HepG2 (cell line): ENCODE measurements around the gene TOP1. TPM values are rescaled to one million over a fixed set of nuclear protein-coding genes. Genes with fewer than 3 reads are reported as not detected.
A peak's percentile ranks its signal among the peaks of the same experiment; 100 is the strongest.

ENCODE experiments used
- MTA1 ChIP-seq: sonication (generic); formaldehyde crosslinking; IDR thresholded peaks from 2 replicates; pipeline ENCODE4 v1.4.0; 2020; ENCODE audit warnings: missing genetic modification reagents, mild to moderate bottlenecking, borderline replicate concordance
- NFE2 ChIP-seq: sonication (generic); formaldehyde crosslinking; IDR thresholded peaks from 2 replicates; pipeline ENCODE4 v1.4.0; 2020; ENCODE audit warnings: missing genetic modification reagents
- REL ChIP-seq: sonication (generic); formaldehyde crosslinking; conservative IDR thresholded peaks from 2 replicates; pipeline ENCODE4 v1.8.0; 2022; ENCODE audit warnings: mild to moderate bottlenecking, missing genetic modification reagents, moderate library complexity
- SAP130 ChIP-seq: IDR thresholded peaks from 2 replicates; pipeline ENCODE4 v1.6.1; 2016; ENCODE audit warnings: low read depth
- SP1 ChIP-seq, 2 experiments: fragments of 450-650 bp in 1 of 2; sonication (generic) in 1 of 2; formaldehyde crosslinking in 1 of 2; IDR thresholded peaks; 2 replicates each; pipeline versions ENCODE4 v1.4.0 to v1.6.1; 2016 to 2020; ENCODE audit warnings: missing genetic modification reagents in 1 of 2
- TBX2 ChIP-seq: sonication (generic); formaldehyde crosslinking; IDR thresholded peaks from 2 replicates; pipeline ENCODE4 v1.5.0; 2020; ENCODE audit warnings: missing genetic modification reagents, mild to moderate bottlenecking, borderline replicate concordance
- YEATS4 ChIP-seq: sonication (generic); formaldehyde crosslinking; IDR thresholded peaks from 2 replicates; pipeline ENCODE4 v1.4.0; 2020; ENCODE audit warnings: missing genetic modification reagents, borderline replicate concordance
- ZFP36 ChIP-seq: fragments of 150-350 bp; IDR thresholded peaks from 2 replicates; pipeline ENCODE4 v1.6.1; 2018; ENCODE audit warnings: borderline replicate concordance, low read length, low read depth; ENCODE audit not compliant: partially characterized antibody
- ZMAT3 ChIP-seq: sonication (generic); formaldehyde crosslinking; conservative IDR thresholded peaks from 2 replicates; pipeline ENCODE4 v1.7.0; 2021; ENCODE audit warnings: missing genetic modification reagents
- ZNF331 ChIP-seq: sonication (generic); formaldehyde crosslinking; IDR thresholded peaks from 2 replicates; pipeline ENCODE4 v1.4.0; 2020; ENCODE audit warnings: missing genetic modification reagents
- ZNF44 ChIP-seq: sonication (generic); formaldehyde crosslinking; IDR thresholded peaks from 2 replicates; pipeline ENCODE4 v1.5.1; 2020; ENCODE audit warnings: mild to moderate bottlenecking, missing genetic modification reagents
- ZNF567 ChIP-seq: sonication (generic); formaldehyde crosslinking; IDR thresholded peaks from 2 replicates; pipeline ENCODE4 v1.8.1; 2023; ENCODE audit warnings: mild to moderate bottlenecking, missing genetic modification reagents, borderline replicate concordance
- ZNF572 ChIP-seq: sonication (generic); formaldehyde crosslinking; IDR thresholded peaks from 2 replicates; pipeline ENCODE4 v1.5.1; 2020; ENCODE audit warnings: mild to moderate bottlenecking, missing genetic modification reagents
- polyA plus RNA-seq, 8 experiments: library from polyadenylated mRNA; depleted of rRNA in 3 of 8; stranded (reverse) in 7 of 8; unstranded in 1 of 8; fragments of >200 nt; fragmentation: Illumina TruSeq in 4 of 8; extraction: Trizol in 4 of 8; gene quantifications; 2 replicates each; pipeline versions ENCODE4 v1.2.1 to v1.2.3, GENCODE V29; 2011 to 2016; ENCODE audit warnings: low read depth in 4 of 8, missing spikeins in 1 of 8, mixed read lengths in 1 of 8; ENCODE audit not compliant: insufficient read depth in 1 of 8
- total RNA-seq, 5 experiments: library from RNA; depleted of rRNA; stranded (reverse); fragments of >200 nt; fragmentation: Illumina TruSeq; extraction: Trizol; gene quantifications; 2 replicates each; pipeline ENCODE4 v1.2.3, GENCODE V29; 2016; ENCODE audit warnings: low read depth in 1 of 5
- TF ChIP-seq, protein P1 (sequence below): sonication (generic); formaldehyde crosslinking; IDR thresholded peaks from 2 replicates; pipeline ENCODE4 v1.4.0; 2020; ENCODE audit warnings: missing genetic modification reagents, borderline replicate concordance
- TF ChIP-seq, protein P2 (sequence below): sonication (generic); formaldehyde crosslinking; IDR thresholded peaks from 2 replicates; pipeline ENCODE4 v1.4.0; 2020; ENCODE audit warnings: missing genetic modification reagents, borderline replicate concordance

The TOP1 gene
- total and polyA plus RNA-seq, 2 of the 13 experiments (the other 11 are each of a cell fraction or from before 2014, with no cell fraction given), result 10.2 to 19.4 TPM

DNA sequence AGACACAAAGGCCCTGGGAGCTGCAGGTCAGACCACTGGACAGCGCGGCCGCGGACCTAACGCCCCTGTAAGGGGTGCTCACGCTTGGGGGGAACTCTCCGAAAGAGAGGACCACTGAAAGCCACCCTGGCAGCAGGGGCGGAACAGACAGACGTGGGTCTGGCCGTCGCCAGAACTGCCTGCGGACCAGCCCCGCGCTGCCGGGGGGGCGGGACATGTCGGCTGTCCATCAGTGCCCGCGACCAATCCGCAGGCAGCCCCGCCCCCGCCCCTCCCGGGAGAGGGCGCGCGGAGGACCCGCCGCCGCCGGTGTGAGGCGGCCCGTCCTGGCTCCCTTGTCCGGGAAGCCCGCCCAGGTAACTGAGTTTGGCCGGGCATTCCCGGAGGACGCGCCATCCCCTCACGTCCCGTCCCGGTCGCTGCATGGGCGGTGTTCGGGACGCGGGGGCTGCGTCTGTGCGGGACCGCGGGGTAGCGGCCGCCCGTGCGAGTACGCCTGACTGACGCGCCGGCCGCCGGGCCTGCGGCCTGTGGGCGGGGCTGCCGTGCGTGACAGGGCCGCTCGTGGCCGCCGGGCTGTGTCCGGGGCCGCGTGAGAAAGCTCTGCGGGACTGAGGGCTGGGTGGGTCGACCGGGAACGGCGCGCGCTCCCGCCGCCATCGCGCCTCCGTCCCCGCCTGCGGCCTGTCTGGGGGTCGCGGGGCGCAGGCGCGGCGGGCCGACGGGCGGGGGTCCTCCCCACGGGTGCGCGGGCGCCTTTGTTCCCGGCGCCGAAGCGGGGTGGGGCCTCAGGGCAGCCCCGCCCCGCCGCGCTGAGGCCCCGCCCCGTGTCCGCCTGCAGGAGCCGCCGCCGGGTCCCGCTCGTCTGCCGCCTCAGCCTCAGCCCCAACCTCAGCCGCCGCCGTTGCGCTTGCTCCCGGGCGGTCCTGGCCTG, 108.3 kb downstream of the TOP1 start, which contains the start of gene PLCG1 (continued):
- TF ChIP-seq, protein P1, sequence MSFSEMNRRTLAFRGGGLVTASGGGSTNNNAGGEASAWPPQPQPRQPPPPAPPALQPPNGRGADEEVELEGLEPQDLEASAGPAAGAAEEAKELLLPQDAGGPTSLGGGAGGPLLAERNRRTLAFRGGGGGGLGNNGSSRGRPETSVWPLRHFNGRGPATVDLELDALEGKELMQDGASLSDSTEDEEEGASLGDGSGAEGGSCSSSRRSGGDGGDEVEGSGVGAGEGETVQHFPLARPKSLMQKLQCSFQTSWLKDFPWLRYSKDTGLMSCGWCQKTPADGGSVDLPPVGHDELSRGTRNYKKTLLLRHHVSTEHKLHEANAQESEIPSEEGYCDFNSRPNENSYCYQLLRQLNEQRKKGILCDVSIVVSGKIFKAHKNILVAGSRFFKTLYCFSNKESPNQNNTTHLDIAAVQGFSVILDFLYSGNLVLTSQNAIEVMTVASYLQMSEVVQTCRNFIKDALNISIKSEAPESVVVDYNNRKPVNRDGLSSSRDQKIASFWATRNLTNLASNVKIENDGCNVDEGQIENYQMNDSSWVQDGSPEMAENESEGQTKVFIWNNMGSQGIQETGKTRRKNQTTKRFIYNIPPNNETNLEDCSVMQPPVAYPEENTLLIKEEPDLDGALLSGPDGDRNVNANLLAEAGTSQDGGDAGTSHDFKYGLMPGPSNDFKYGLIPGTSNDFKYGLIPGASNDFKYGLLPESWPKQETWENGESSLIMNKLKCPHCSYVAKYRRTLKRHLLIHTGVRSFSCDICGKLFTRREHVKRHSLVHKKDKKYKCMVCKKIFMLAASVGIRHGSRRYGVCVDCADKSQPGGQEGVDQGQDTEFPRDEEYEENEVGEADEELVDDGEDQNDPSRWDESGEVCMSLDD (CRISPR knock-in tag), result peak; percentile 37; the same call in 1 of the 2 replicates
- TF ChIP-seq TBX2 (CRISPR knock-in tag), result peak; percentile 87
- no peak for TF ChIP-seq SP1 (IDR thresholded peaks at IDR 0.05)
- peak; percentile 96 for TF ChIP-seq SP1 (CRISPR knock-in tag; IDR thresholded peaks at IDR 0.05)
- peak; percentile 6; the same call in 1 of the 2 replicates for TF ChIP-seq ZNF572 (CRISPR knock-in tag)
- peak; percentile 90 for TF ChIP-seq ZMAT3 (CRISPR knock-in tag)
- TF ChIP-seq ZNF44 (CRISPR knock-in tag), result 0 out of 2 replicates have a peak, but pooled peaks have one; percentile 25
- TF ChIP-seq ZFP36, result no peak
- TF ChIP-seq, protein P2, sequence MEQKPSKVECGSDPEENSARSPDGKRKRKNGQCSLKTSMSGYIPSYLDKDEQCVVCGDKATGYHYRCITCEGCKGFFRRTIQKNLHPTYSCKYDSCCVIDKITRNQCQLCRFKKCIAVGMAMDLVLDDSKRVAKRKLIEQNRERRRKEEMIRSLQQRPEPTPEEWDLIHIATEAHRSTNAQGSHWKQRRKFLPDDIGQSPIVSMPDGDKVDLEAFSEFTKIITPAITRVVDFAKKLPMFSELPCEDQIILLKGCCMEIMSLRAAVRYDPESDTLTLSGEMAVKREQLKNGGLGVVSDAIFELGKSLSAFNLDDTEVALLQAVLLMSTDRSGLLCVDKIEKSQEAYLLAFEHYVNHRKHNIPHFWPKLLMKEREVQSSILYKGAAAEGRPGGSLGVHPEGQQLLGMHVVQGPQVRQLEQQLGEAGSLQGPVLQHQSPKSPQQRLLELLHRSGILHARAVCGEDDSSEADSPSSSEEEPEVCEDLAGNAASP (CRISPR knock-in tag), result no peak
- TF ChIP-seq ZNF567 (CRISPR knock-in tag), result no peak; the same call in 1 of the 2 replicates
- peak; percentile 96 for TF ChIP-seq YEATS4
- peak; percentile 92 for TF ChIP-seq SAP130 (CRISPR knock-in tag)
- TF ChIP-seq ZNF331 (CRISPR knock-in tag), result peak; percentile 24; the same call in 1 of the 2 replicates
- TF ChIP-seq MTA1 (CRISPR knock-in tag), result peak; percentile 82; the same call in 1 of the 2 replicates
- TF ChIP-seq REL (CRISPR knock-in tag), result 0 out of 2 replicates have a peak, but pooled peaks have one; percentile 18
- no peak for TF ChIP-seq NFE2 (CRISPR knock-in tag)
